Mesenchymal stem cell (in vitro differentiated cells and primary cell): ENCODE measurements around the gene ITGA11.

Experiments
- DNase-seq: peaks from one replicate; pipeline ENCODE4 v3.0.0-alpha.2; 2013
- H2AFZ ChIP-seq: one replicate; pipeline ENCODE4 v1.6.1; 2013; ENCODE audit warnings: low read depth, mild to moderate bottlenecking, control low read depth, inconsistent platforms, low read length, moderate library complexity
- H2AK5ac ChIP-seq: 2 replicates; pipeline ENCODE4 v1.6.1; 2013; ENCODE audit warnings: low read length, moderate library complexity, mild to moderate bottlenecking, inconsistent platforms; ENCODE audit not compliant: severe bottlenecking
- H2BK120ac ChIP-seq: one replicate; pipeline ENCODE4 v1.6.1; 2013; ENCODE audit warnings: low read depth, mild to moderate bottlenecking, inconsistent platforms, low read length, moderate library complexity
- H2BK12ac ChIP-seq, 2 experiments: one replicate each; pipeline ENCODE4 v1.6.1; 2013; ENCODE audit warnings: inconsistent platforms in 2 of 2, low read length in 2 of 2, mild to moderate bottlenecking in 2 of 2, moderate library complexity in 2 of 2, control low read depth in 1 of 2
- H2BK15ac ChIP-seq: one replicate; pipeline ENCODE4 v1.6.1; 2013; ENCODE audit warnings: mild to moderate bottlenecking, low read depth, inconsistent platforms; ENCODE audit not compliant: poor library complexity, severe bottlenecking
- H2BK5ac ChIP-seq: 2 replicates; pipeline ENCODE4 v1.6.1; 2013; ENCODE audit warnings: low read depth, mild to moderate bottlenecking, low read length, control low read depth, inconsistent platforms; ENCODE audit not compliant: poor library complexity, severe bottlenecking
- H3K14ac ChIP-seq, 2 experiments: one replicate each; pipeline ENCODE4 v1.6.1; 2013; ENCODE audit warnings: inconsistent platforms in 2 of 2, low read length in 2 of 2, control low read depth in 1 of 2, mild to moderate bottlenecking in 1 of 2, moderate library complexity in 1 of 2
- H3K18ac ChIP-seq, 2 experiments: one replicate each; pipeline ENCODE4 v1.6.1; 2013; ENCODE audit warnings: inconsistent platforms in 2 of 2, low read length in 2 of 2, control low read depth in 1 of 2, low read depth in 1 of 2, mild to moderate bottlenecking in 1 of 2
- H3K23ac ChIP-seq, 2 experiments: one replicate each; pipeline ENCODE4 v1.6.1; 2013; ENCODE audit warnings: inconsistent platforms in 2 of 2, low read length in 2 of 2, mild to moderate bottlenecking in 2 of 2, moderate library complexity in 2 of 2, control low read depth in 1 of 2
- H3K27ac ChIP-seq: 2 replicates; pipeline ENCODE4 v1.5.1; 2013; ENCODE audit warnings: mild to moderate bottlenecking, moderate library complexity, low read length, control low read depth, inconsistent platforms; ENCODE audit not compliant: poor library complexity, severe bottlenecking
- H3K27me3 ChIP-seq, 2 experiments: 2 replicates each; pipeline versions ENCODE4 v1.6.1 to v1.7.0; 2013; ENCODE audit warnings: low read length in 2 of 2, mild to moderate bottlenecking in 2 of 2, moderate library complexity in 2 of 2, control low read depth in 1 of 2, inconsistent platforms in 1 of 2; ENCODE audit not compliant: control insufficient read depth in 1 of 2, insufficient read depth in 1 of 2
- H3K36me3 ChIP-seq, 2 experiments: 2 replicates each; pipeline versions ENCODE4 v1.6.1 to v1.7.0; 2013; ENCODE audit warnings: low read length in 2 of 2, control low read depth in 1 of 2, inconsistent platforms in 1 of 2, low read depth in 1 of 2, mild to moderate bottlenecking in 1 of 2; ENCODE audit not compliant: insufficient read depth in 2 of 2, control insufficient read depth in 1 of 2
- H3K4ac ChIP-seq, 2 experiments: one replicate each; pipeline ENCODE4 v1.6.1; 2013; ENCODE audit warnings: inconsistent platforms in 2 of 2, low read length in 2 of 2, mild to moderate bottlenecking in 2 of 2, moderate library complexity in 2 of 2, control low read depth in 1 of 2, low read depth in 1 of 2
- H3K4me1 ChIP-seq: 2 replicates; pipeline ENCODE4 v1.6.1; 2013; ENCODE audit warnings: low read depth, low read length, control low read depth; ENCODE audit not compliant: control insufficient read depth, insufficient read depth
- H3K4me2 ChIP-seq: 2 replicates; pipeline ENCODE4 v1.6.1; 2013; ENCODE audit warnings: low read length, mild to moderate bottlenecking, inconsistent platforms; ENCODE audit not compliant: poor library complexity, severe bottlenecking
- H3K4me3 ChIP-seq, 2 experiments: 2 replicates each; pipeline versions ENCODE4 v1.5.1 to v1.7.0; 2013; ENCODE audit warnings: low read length in 2 of 2, mild to moderate bottlenecking in 2 of 2, control low read depth in 1 of 2, low read depth in 1 of 2; ENCODE audit not compliant: insufficient read depth in 1 of 2
- H3K79me1 ChIP-seq: replicated peaks from 2 replicates; pipeline ENCODE4 v1.6.1; 2013; ENCODE audit warnings: mild to moderate bottlenecking, control low read depth, low read length, inconsistent platforms; ENCODE audit not compliant: poor library complexity, severe bottlenecking
- H3K9ac ChIP-seq: 2 replicates; pipeline ENCODE4 v1.7.0; 2013; ENCODE audit warnings: mild to moderate bottlenecking, low read length, moderate library complexity
- H3K9me3 ChIP-seq: 2 replicates; pipeline ENCODE4 v1.7.0; 2013; ENCODE audit warnings: mild to moderate bottlenecking, low read length; ENCODE audit not compliant: control insufficient read depth
- H4K8ac ChIP-seq: one replicate; pipeline ENCODE4 v1.6.1; 2013; ENCODE audit warnings: inconsistent platforms, mild to moderate bottlenecking, low read length, moderate library complexity
- H4K91ac ChIP-seq: one replicate; pipeline ENCODE4 v1.6.1; 2013; ENCODE audit warnings: mild to moderate bottlenecking, low read length, inconsistent platforms
- WGBS: methylation state at CpG from one replicate; pipeline ENCODE4 v1.1.7; 2013; ENCODE audit warnings: mixed read lengths; 5-methylcytosine and 5-hydroxymethylcytosine counted together

The ITGA11 gene

DNA sequence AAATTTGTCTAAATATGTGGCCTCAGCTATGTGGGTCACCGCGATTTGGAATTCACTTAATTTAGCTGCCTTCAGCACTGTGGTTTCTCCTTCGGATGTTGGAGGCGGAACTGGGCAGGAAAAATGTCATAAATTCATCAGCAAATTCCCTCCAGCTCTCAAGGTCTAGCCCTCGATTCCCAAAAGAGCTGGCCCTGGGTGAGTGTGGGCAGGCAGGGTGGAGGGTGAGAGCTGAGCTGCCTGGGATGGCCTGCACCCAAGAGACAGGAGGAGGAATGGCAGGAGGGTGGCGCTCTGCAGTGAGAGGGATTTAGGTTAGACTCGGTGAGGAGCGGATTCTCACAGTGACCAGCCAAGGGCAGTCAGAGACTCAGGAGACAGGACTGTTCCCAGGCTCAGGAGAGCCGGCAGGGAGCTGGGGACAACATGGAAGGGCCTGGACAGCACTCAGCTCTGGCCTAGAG is 97.3 kb downstream of the ITGA11 start:
- peak overlapping the region; percentile 52 for H4K91ac ChIP-seq
- WGBS = 35% methylated on average over 8 of the region's 9 CpGs

DNA sequence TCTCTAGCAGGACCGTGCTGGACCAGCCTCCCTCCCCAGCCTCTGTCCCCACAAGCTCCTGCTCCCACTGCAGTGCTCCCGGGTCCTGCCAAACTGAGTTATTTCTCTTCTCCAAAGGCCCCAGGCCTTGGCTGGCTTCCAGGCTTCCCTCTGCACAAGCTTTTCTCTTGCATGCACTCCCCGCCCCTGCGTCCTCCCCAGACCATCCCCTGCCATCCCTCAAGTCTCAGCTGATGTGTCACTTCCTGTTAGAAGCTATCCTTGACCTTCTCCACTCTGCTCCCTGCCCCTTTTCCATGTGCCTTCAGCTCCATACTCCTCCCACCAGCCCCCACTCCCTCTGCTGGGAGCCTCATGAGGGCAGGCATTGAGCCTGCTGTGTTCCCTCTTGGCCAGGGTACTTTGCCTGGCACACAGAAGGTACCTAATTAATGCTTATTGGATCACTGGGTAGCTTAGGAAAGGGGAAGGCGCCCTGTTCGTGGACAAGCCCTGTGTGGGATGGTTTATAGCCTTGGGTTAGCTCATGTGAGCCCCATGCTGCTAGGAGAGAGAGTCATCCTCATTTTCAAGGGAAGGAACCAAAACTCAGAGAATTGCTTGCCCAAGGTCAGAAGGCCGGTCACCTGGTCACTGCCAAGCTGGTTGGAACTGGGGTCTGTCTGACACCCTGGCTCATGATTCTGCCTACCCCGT is 98.0 kb downstream of the ITGA11 start:
- WGBS = 47% methylated on average over 8 of the region's 8 CpGs
- peak overlapping the region; percentile 97 for H4K91ac ChIP-seq
- H3K4me3 ChIP-seq = no peak overlapping the region
- H2BK5ac ChIP-seq = no peak overlapping the region
- H3K4me1 ChIP-seq = peaks cover 46% of the 10 kb centered on the region
- peak overlapping the region; percentile 97 to 99 for H2BK12ac ChIP-seq
- H2AK5ac ChIP-seq = peak overlapping the region; percentile 31
- H4K8ac ChIP-seq = peak overlapping the region; percentile 97
- peak overlapping the region; percentile 47 for H3K27ac ChIP-seq
- DNase-seq = peak; percentile 79
- no peak overlapping the region for H3K9ac ChIP-seq
- H3K79me1 ChIP-seq = no peaks in the 10 kb centered on the region
- peak overlapping the region; percentile 80 to 100 for H3K18ac ChIP-seq
- H3K27me3 ChIP-seq = peaks cover 0 to 8% of the 10 kb centered on the region in 2 experiments
- H2BK15ac ChIP-seq = peak overlapping the region; percentile 17
- peaks cover 5 to 77% of the 10 kb centered on the region in 2 experiments for H3K36me3 ChIP-seq
- H3K14ac ChIP-seq = peak overlapping the region in 1 of 2 experiments; percentile 19
- no peak overlapping the region for H2AFZ ChIP-seq
- H3K4ac ChIP-seq = peak overlapping the region; percentile 80 to 88
- H2BK120ac ChIP-seq = peak overlapping the region; percentile 86
- H3K23ac ChIP-seq = peak overlapping the region in 1 of 2 experiments; percentile 57
- H3K4me2 ChIP-seq = no peak overlapping the region
- no peaks in the 10 kb centered on the region for H3K9me3 ChIP-seq

More for the DNA sequence above, 97.3 kb downstream of the ITGA11 start:
- Histone ChIP-seq H3K36me3 (peaks cover 5 to 76% of the 10 kb centered on the region in 2 experiments), H2BK5ac (no peak overlapping the region), H2AFZ (no peak overlapping the region), H3K23ac (no peak overlapping the region), H3K9me3 (no peaks in the 10 kb centered on the region), H3K9ac (no peak overlapping the region), H4K8ac (peak overlapping the region; percentile 49), H3K27ac (peak overlapping the region; percentile 1), H3K4me2 (no peak overlapping the region), H2BK12ac (peak overlapping the region in 1 of 2 experiments; percentile 33), H3K4ac (peak overlapping the region; percentile 19 to 71), H3K4me1 (peaks cover 44% of the 10 kb centered on the region), H2BK15ac (no peak overlapping the region), H3K14ac (no peak overlapping the region), H3K27me3 (peaks cover 0 to 6% of the 10 kb centered on the region in 2 experiments), H2AK5ac (peak overlapping the region; percentile 0), H2BK120ac (peak overlapping the region; percentile 3), H3K79me1 (no peaks in the 10 kb centered on the region), H3K18ac (peak overlapping the region; percentile 25 to 77), H3K4me3 (no peak overlapping the region)
- peak; percentile 69 for DNase-seq

GRCh38 chr15:68332266-68332665 is 99.7 kb downstream of the ITGA11 start:
- H4K91ac ChIP-seq = peak overlapping the region; percentile 55

DNA sequence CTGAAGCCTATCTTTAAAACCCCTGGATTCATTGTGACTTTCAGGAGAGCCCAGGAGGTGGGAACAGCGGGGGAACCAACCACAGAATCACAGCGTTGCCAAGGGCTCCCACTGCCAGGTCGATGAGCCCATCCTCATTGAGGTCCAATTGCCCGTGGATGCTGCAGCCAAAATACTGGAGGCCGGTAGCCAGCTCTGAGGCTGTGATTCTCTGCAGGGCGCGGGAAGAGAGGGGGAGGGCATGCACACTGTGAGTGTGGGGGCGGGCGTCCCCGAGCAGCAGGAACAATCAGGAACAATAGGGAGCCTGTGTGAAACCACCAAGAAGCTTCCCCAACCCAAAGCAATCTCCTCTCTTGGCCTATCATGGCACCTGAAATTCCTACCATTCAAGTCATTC is 101.1 kb downstream of the ITGA11 start:
- Histone ChIP-seq H3K18ac (peak overlapping the region in 1 of 2 experiments; percentile 28), H3K9me3 (no peaks in the 10 kb centered on the region), H3K27me3 (peaks cover 0 to 19% of the 10 kb centered on the region in 2 experiments), H2BK15ac (no peak overlapping the region), H2AFZ (no peak overlapping the region), H3K79me1 (peaks cover 5% of the 10 kb centered on the region), H4K8ac (peak overlapping the region; percentile 53), H3K9ac (no peak overlapping the region), H2BK120ac (peak overlapping the region; percentile 0), H2BK5ac (no peak overlapping the region), H2AK5ac (no peak overlapping the region), H3K4me3 (no peak overlapping the region), H3K4me1 (peaks cover 48% of the 10 kb centered on the region), H3K27ac (peak overlapping the region; percentile 49), H4K91ac (no peak overlapping the region), H3K4ac (no peak overlapping the region), H3K4me2 (no peak overlapping the region), H3K36me3 (peaks cover 5 to 79% of the 10 kb centered on the region in 2 experiments), H3K23ac (no peak overlapping the region), H3K14ac (no peak overlapping the region), H2BK12ac (peak overlapping the region in 1 of 2 experiments; percentile 68)
- WGBS = 53% methylated on average over 9 of the region's 10 CpGs
- no peak for DNase-seq

More at GRCh38 chr15:68332266-68332665, 99.7 kb downstream of the ITGA11 start:
- WGBS = 99% methylated on average over 21 of the region's 21 CpGs
- no peak overlapping the region for H3K27ac ChIP-seq
- no peak for DNase-seq
- H3K27me3 ChIP-seq = peaks cover 0 to 16% of the 10 kb centered on the region in 2 experiments
- no peak overlapping the region for H2AFZ ChIP-seq
- no peak overlapping the region for H2BK15ac ChIP-seq
- no peaks in the 10 kb centered on the region for H3K9me3 ChIP-seq
- H2BK120ac ChIP-seq = no peak overlapping the region
- no peak overlapping the region for H4K8ac ChIP-seq
- H2AK5ac ChIP-seq = peak overlapping the region; percentile 1
- H2BK12ac ChIP-seq = peak overlapping the region in 1 of 2 experiments; percentile 8
- no peak overlapping the region for H3K4ac ChIP-seq
- H3K79me1 ChIP-seq = peaks cover 5% of the 10 kb centered on the region
- H3K4me3 ChIP-seq = no peak overlapping the region
- H3K4me2 ChIP-seq = no peak overlapping the region
- H3K36me3 ChIP-seq = peaks cover 5 to 78% of the 10 kb centered on the region in 2 experiments
- H3K18ac ChIP-seq = peak overlapping the region in 1 of 2 experiments; percentile 61
- H3K14ac ChIP-seq = peak overlapping the region in 1 of 2 experiments; percentile 53
- peaks cover 47% of the 10 kb centered on the region for H3K4me1 ChIP-seq
- no peak overlapping the region for H3K23ac ChIP-seq
- H3K9ac ChIP-seq = no peak overlapping the region
- no peak overlapping the region for H2BK5ac ChIP-seq
